HepG2 (cell line): ENCODE measurements around the gene RNFT2. TPM values are rescaled to one million over a fixed set of nuclear protein-coding genes. Genes with fewer than 3 reads are reported as not detected.

Experiments
- ATAC-seq: fragments of 200-7000 bp; cut with Tn5 transposase; 3 replicates; pipeline ENCODE4 v1.9.1; 2020; ENCODE audit warnings: mild to moderate bottlenecking, moderate library complexity
- BruUV-seq: library from RNA; stranded (reverse); fragments of 400-500 nt; replicated peaks from 2 replicates; lab custom pipeline; 2021; lab: Mats Ljungman, UMichigan
- CTCF ChIA-PET: fragments of 300-600 bp; formaldehyde crosslinking; extraction: SDS; loops from one replicate; lab custom pipeline; 2021; ENCODE audit warnings: low total read pairs, inconsistent platforms, low intra/inter-chr PET ratio; lab: Yijun Ruan, JAX
- POLR2A ChIA-PET: fragments of 350-600 bp; sonication (Branson Sonifier 250); formaldehyde crosslinking; loops from one replicate; lab custom pipeline; 2020; ENCODE audit warnings: antibody characterized with exemption, inconsistent platforms; lab: Yijun Ruan, JAX
- DNase-seq: peaks from one replicate; pipeline ENCODE4 v3.0.0-alpha.2; 2015; ENCODE audit warnings: low spot score
- FAIRE-seq: peaks from 3 replicates; lab custom pipeline; 2011; peaks lifted over from hg19 to GRCh38; lab: Jason Lieb, UNC
- H2AFZ ChIP-seq: one replicate; pipeline ENCODE4 v1.6.1; 2011; ENCODE audit warnings: low read length, inconsistent platforms
- H3K27ac ChIP-seq: fragments of 300-600 bp; 3 replicates; pipeline ENCODE4 v1.8.0; 2011; ENCODE audit warnings: mixed run types, mild to moderate bottlenecking, mixed read lengths, low read length, inconsistent platforms; ENCODE audit not compliant: insufficient read depth; ENCODE audit errors: extremely low read length
- H3K27me3 ChIP-seq, 2 experiments: fragments of 200-600 bp in 1 of 2; 2 replicates in 1 of 2; 3 replicates in 1 of 2; pipeline versions ENCODE4 v1.6.0 to v1.8.0; 2011; ENCODE audit warnings: low read length in 2 of 2, mild to moderate bottlenecking in 2 of 2, moderate library complexity in 2 of 2, inconsistent platforms in 1 of 2; ENCODE audit not compliant: insufficient read depth in 2 of 2, control insufficient read depth in 1 of 2
- H3K36me3 ChIP-seq, 2 experiments: fragments of 200-600 bp in 1 of 2; replicated peaks in 1 of 2; 2 replicates in 1 of 2; 3 replicates in 1 of 2; pipeline versions ENCODE4 v1.5.1 to v1.8.0; 2011; ENCODE audit warnings: low read length in 2 of 2, inconsistent platforms in 1 of 2; ENCODE audit not compliant: insufficient read depth in 2 of 2, control insufficient read depth in 1 of 2
- H3K4me1 ChIP-seq: 2 replicates; pipeline ENCODE4 v1.5.1; 2012; ENCODE audit warnings: low read length, inconsistent platforms; ENCODE audit not compliant: insufficient read depth
- H3K4me2 ChIP-seq: 2 replicates; pipeline ENCODE4 v1.6.0; 2011; ENCODE audit warnings: low read depth, low read length, inconsistent platforms
- H3K4me3 ChIP-seq, 3 experiments: fragments of 200-600 bp in 1 of 3; sonication (generic), shearing (Covaris generic) in 1 of 3; replicated peaks in 1 of 3; 2 replicates each; pipeline ENCODE4 v1.5.1; 2011 to 2016; ENCODE audit warnings: low read length in 3 of 3, inconsistent platforms in 2 of 3, low read depth in 2 of 3, mild to moderate bottlenecking in 2 of 3, control low read depth in 1 of 3, mixed read lengths in 1 of 3; ENCODE audit not compliant: insufficient read depth in 1 of 3
- H3K79me2 ChIP-seq: one replicate; pipeline ENCODE4 v1.6.1; 2011; ENCODE audit warnings: low read length, inconsistent platforms; ENCODE audit not compliant: insufficient read depth
- H3K9ac ChIP-seq: 2 replicates; pipeline ENCODE4 v1.6.0; 2011; ENCODE audit warnings: mild to moderate bottlenecking, low read depth, low read length, inconsistent platforms; ENCODE audit not compliant: insufficient read depth
- H3K9me3 ChIP-seq: 2 replicates; pipeline ENCODE4 v1.5.1; 2012; ENCODE audit warnings: mild to moderate bottlenecking, low read length
- H4K20me1 ChIP-seq: 2 replicates; pipeline ENCODE4 v1.6.0; 2011; ENCODE audit warnings: inconsistent platforms, mild to moderate bottlenecking, low read length, moderate library complexity; ENCODE audit not compliant: insufficient read depth
- ATF7-NPFF ChIP-seq: sonication (generic); formaldehyde crosslinking; IDR thresholded peaks from 2 replicates; pipeline ENCODE4 v1.8.1; 2023; ENCODE audit warnings: mild to moderate bottlenecking, low read depth, missing genetic modification reagents, moderate library complexity
- BCL6 ChIP-seq: IDR thresholded peaks from 2 replicates; pipeline ENCODE4 v1.6.1; 2016; ENCODE audit warnings: missing genetic modification reagents, missing compliant biosample characterization
- ELF3 ChIP-seq: IDR thresholded peaks from 2 replicates; pipeline ENCODE4 v1.6.1; 2016; ENCODE audit warnings: missing genetic modification reagents, missing compliant biosample characterization
- ETV5 ChIP-seq: IDR thresholded peaks from 2 replicates; pipeline ENCODE4 v1.6.1; 2018; ENCODE audit warnings: missing biosample characterization, missing genetic modification reagents, inconsistent platforms, borderline replicate concordance
- HMGA1 ChIP-seq: sonication (generic); formaldehyde crosslinking; conservative IDR thresholded peaks from 2 replicates; pipeline ENCODE4 v1.4.0; 2020; ENCODE audit warnings: missing genetic modification reagents
- MAFF ChIP-seq: IDR thresholded peaks from 2 replicates; pipeline ENCODE4 v1.6.1; 2011; ENCODE audit warnings: low read depth, low read length, improper control_type of control experiment
- MED13 ChIP-seq: sonication (generic); formaldehyde crosslinking; IDR thresholded peaks from 2 replicates; pipeline ENCODE4 v1.5.0; 2020; ENCODE audit warnings: missing genetic modification reagents
- MED8 ChIP-seq: sonication (generic); formaldehyde crosslinking; IDR thresholded peaks from 2 replicates; pipeline ENCODE4 v1.8.1; 2023; ENCODE audit warnings: mild to moderate bottlenecking, missing genetic modification reagents; ENCODE audit not compliant: insufficient replicate concordance
- NCOA2 ChIP-seq: sonication (generic); formaldehyde crosslinking; IDR thresholded peaks from 2 replicates; pipeline ENCODE4 v1.8.0; 2022; ENCODE audit warnings: inconsistent platforms
- NFYB ChIP-seq: sonication (generic); formaldehyde crosslinking; IDR thresholded peaks from 2 replicates; pipeline ENCODE4 v1.4.0; 2020; ENCODE audit warnings: missing genetic modification reagents
- NPAS2 ChIP-seq: sonication (generic); formaldehyde crosslinking; IDR thresholded peaks from 2 replicates; pipeline ENCODE4 v1.8.0; 2022; ENCODE audit warnings: mild to moderate bottlenecking, missing genetic modification reagents, borderline replicate concordance
- NR2F2 ChIP-seq: IDR thresholded peaks from 2 replicates; pipeline ENCODE4 v1.6.1; 2012; ENCODE audit warnings: low read depth, inconsistent platforms, borderline replicate concordance
- NR2F6 ChIP-seq, 2 experiments: IDR thresholded peaks; 2 replicates each; pipeline ENCODE4 v1.6.1; 2016; ENCODE audit warnings: antibody characterized with exemption in 1 of 2, mild to moderate bottlenecking in 1 of 2
- PBX2 ChIP-seq: IDR thresholded peaks from 2 replicates; pipeline ENCODE4 v1.6.1; 2016; ENCODE audit warnings: control low read depth
- RBFOX2 ChIP-seq: fragments of 200-400 bp; formaldehyde crosslinking; IDR thresholded peaks from 2 replicates; pipeline ENCODE4 v1.6.1; 2017; ENCODE audit warnings: low read depth, mild to moderate bottlenecking, low read length
- RFX3 ChIP-seq: IDR thresholded peaks from 2 replicates; pipeline ENCODE4 v1.6.1; 2016; ENCODE audit warnings: missing biosample characterization, missing genetic modification reagents
- RXRA ChIP-seq: sonication (generic); formaldehyde crosslinking; IDR thresholded peaks from 2 replicates; pipeline ENCODE4 v1.5.1; 2020; ENCODE audit warnings: missing genetic modification reagents
- SP5 ChIP-seq: IDR thresholded peaks from 2 replicates; pipeline ENCODE4 v1.6.1; 2016; ENCODE audit warnings: low read depth, borderline replicate concordance
- TEAD2 ChIP-seq: sonication (generic); formaldehyde crosslinking; IDR thresholded peaks from 2 replicates; pipeline ENCODE4 v1.9.0; 2021; ENCODE audit warnings: missing genetic modification reagents
- TRIM24 ChIP-seq: sonication (generic); formaldehyde crosslinking; IDR thresholded peaks from 2 replicates; pipeline ENCODE4 v1.8.0; 2022; ENCODE audit warnings: mild to moderate bottlenecking, missing genetic modification reagents
- XRCC5 ChIP-seq: fragments of 200-400 bp; formaldehyde crosslinking; optimal IDR thresholded peaks from 2 replicates; pipeline ENCODE3; 2017; ENCODE audit warnings: mild to moderate bottlenecking, low read length
- ZFP36L1 ChIP-seq: sonication (generic); formaldehyde crosslinking; IDR thresholded peaks from 2 replicates; pipeline ENCODE4 v1.8.0; 2022; ENCODE audit warnings: mild to moderate bottlenecking, missing genetic modification reagents, moderate library complexity
- ZNF263 ChIP-seq: sonication (generic); formaldehyde crosslinking; IDR thresholded peaks from 2 replicates; pipeline ENCODE4 v1.4.0; 2020; ENCODE audit warnings: missing genetic modification reagents
- ZNF3 ChIP-seq: IDR thresholded peaks from 2 replicates; pipeline ENCODE4 v1.7.0; 2017; ENCODE audit warnings: inconsistent platforms
- ZNF383 ChIP-seq: sonication (generic); formaldehyde crosslinking; IDR thresholded peaks from 2 replicates; pipeline ENCODE4 v1.4.0; 2020; ENCODE audit warnings: missing genetic modification reagents, mild to moderate bottlenecking, borderline replicate concordance
- ZNF562 ChIP-seq: sonication (generic); formaldehyde crosslinking; IDR thresholded peaks from 2 replicates; pipeline ENCODE4 v1.8.0; 2022; ENCODE audit warnings: missing genetic modification reagents, borderline replicate concordance
- ZNF746 ChIP-seq: sonication (generic); formaldehyde crosslinking; IDR thresholded peaks from 2 replicates; pipeline ENCODE4 v1.8.0; 2022; ENCODE audit warnings: mild to moderate bottlenecking, missing genetic modification reagents
- ZSCAN9 ChIP-seq: IDR thresholded peaks from 2 replicates; pipeline ENCODE4 v1.6.1; 2016; ENCODE audit warnings: borderline replicate concordance
- WGBS: methylation state at CpG from one replicate; pipeline ENCODE4 v1.1.6; 2017; ENCODE audit warnings: low lambda C conversion rate; 5-methylcytosine and 5-hydroxymethylcytosine counted together
- in situ Hi-C: cut with HindIII; loops from 2 replicates; pipeline ENCODE4 v1.10.0; 2017; ENCODE audit warnings: low pct_unique_long_range_greater_than_20kb; ENCODE audit not compliant: extremely low pct_ligation_motif_present
- intact Hi-C: fragments of 100-400 bp; cut with micrococcal nuclease; formaldehyde crosslinking; loops from one replicate; pipeline ENCODE4 v1.10.0; 2022; ENCODE audit not compliant: unreplicated experiment
- polyA plus RNA-seq, 8 experiments: library from polyadenylated mRNA; depleted of rRNA in 3 of 8; stranded (reverse) in 7 of 8; unstranded in 1 of 8; fragments of >200 nt; fragmentation: Illumina TruSeq in 4 of 8; extraction: Trizol in 4 of 8; gene quantifications; 2 replicates each; pipeline versions ENCODE4 v1.2.1 to v1.2.3, GENCODE V29; 2011 to 2016; ENCODE audit warnings: low read depth in 4 of 8, missing spikeins in 1 of 8, mixed read lengths in 1 of 8; ENCODE audit not compliant: insufficient read depth in 1 of 8
- total RNA-seq, 5 experiments: library from RNA; depleted of rRNA; stranded (reverse); fragments of >200 nt; fragmentation: Illumina TruSeq; extraction: Trizol; gene quantifications; 2 replicates each; pipeline ENCODE4 v1.2.3, GENCODE V29; 2016; ENCODE audit warnings: low read depth in 1 of 5

RNFT2 gene
- total and polyA plus RNA-seq, 2 of the 13 experiments (the other 11 are each of a cell fraction or from before 2014, with no cell fraction given) = 3.3 to 8.3 TPM

- no TSS peak for BruUV-seq
- peaks cover 63% of the 10 kb centered on the region for H3K4me1 ChIP-seq
- ChIA-PET POLR2A (interaction anchor here (0.6 to 1.5 kb wide), 2 partner anchors 9 to 175 kb away, joined by 3 to 4 read pairs; partner anchors contain the start of gene FBXW8), CTCF (no interaction called here)
- H3K4me3 ChIP-seq = peak overlapping the region; percentile 76 to 97 (median 89)
- WGBS = 28% methylated on average over 9 of the region's 9 CpGs
- peaks cover 0 to 3% of the 10 kb centered on the region in 2 experiments; a peak in 2 of 5 replicates for H3K36me3 ChIP-seq
- in situ Hi-C loops (no loop called here), intact Hi-C loops (loop anchor here (10.0 kb wide), 1 partner anchor 179 kb away; the partner anchor contains the start of gene FBXW8)
- peak overlapping the region; percentile 63 for H3K27ac ChIP-seq
- no peaks in the 10 kb centered on the region for H3K9me3 ChIP-seq
- H4K20me1 ChIP-seq = peaks cover 9% of the 10 kb centered on the region; the same call in 1 of the 2 replicates
- peak overlapping the region; percentile 91 for H3K4me2 ChIP-seq
- peak overlapping the region; percentile 87 for H3K9ac ChIP-seq
- H3K79me2 ChIP-seq = peaks cover 40% of the 10 kb centered on the region
- ATAC-seq = no peak
- DNase-seq = peak; percentile 82
- H3K27me3 ChIP-seq = no peaks in the 10 kb centered on the region; a peak in 1 of 5 replicates
- no peak overlapping the region for H2AFZ ChIP-seq
- FAIRE-seq = peak; percentile 90
- TF ChIP-seq NR2F6 (IDR thresholded peaks at IDR 0.05) = peak; percentile 84
- peak; percentile 81 for TF ChIP-seq NR2F6 (CRISPR knock-in tag; IDR thresholded peaks at IDR 0.05)
- TF ChIP-seq ZFP36L1 = no peak
- peak; percentile 19; the same call in 1 of the 2 replicates for TF ChIP-seq ETV5 (CRISPR knock-in tag)
- no peak for TF ChIP-seq TRIM24
- TF ChIP-seq RXRA (CRISPR knock-in tag) = no peak; the same call in 1 of the 2 replicates
- no peak; the same call in 1 of the 2 replicates for TF ChIP-seq SP5
- no peak for TF ChIP-seq ZNF746
- peak; percentile 78 for TF ChIP-seq NR2F2
- no peak for TF ChIP-seq NFYB (CRISPR knock-in tag)
- no peak for TF ChIP-seq ZNF3
- no peak for TF ChIP-seq HMGA1
- TF ChIP-seq MED8 (CRISPR knock-in tag) = no peak
- TF ChIP-seq TEAD2 = no peak
- no peak for TF ChIP-seq MED13 (CRISPR knock-in tag)
- TF ChIP-seq NCOA2 (CRISPR knock-in tag) = peak; percentile 45; the same call in 1 of the 2 replicates
- TF ChIP-seq XRCC5 = peak; percentile 30
- no peak for TF ChIP-seq MAFF
- no peak for TF ChIP-seq PBX2 (CRISPR knock-in tag)
- no peak for TF ChIP-seq ZNF562 (CRISPR knock-in tag)
- TF ChIP-seq ELF3 (CRISPR knock-in tag) = 0 out of 2 replicates have a peak, but pooled peaks have one; percentile 33
- TF ChIP-seq NPAS2 (CRISPR knock-in tag) = no peak
- TF ChIP-seq ZNF383 (CRISPR knock-in tag) = no peak
- no peak for TF ChIP-seq ATF7-NPFF
- peak; percentile 48; the same call in 1 of the 2 replicates for TF ChIP-seq BCL6
- TF ChIP-seq ZSCAN9 = 0 out of 2 replicates have a peak, but pooled peaks have one; percentile 42
- TF ChIP-seq ZNF263 (CRISPR knock-in tag) = no peak
- peak; percentile 28; the same call in 1 of the 2 replicates for TF ChIP-seq RBFOX2
- no peak for TF ChIP-seq RFX3 (CRISPR knock-in tag)
Measured at GRCh38 chr12:116735951-116736599, 2.0 kb upstream of the RNFT2 start.
